ENCODE data around the gene PEX14. TPM values are rescaled to one million over a fixed set of nuclear protein-coding genes. Genes with fewer than 3 reads are reported as not detected.

PEX14 gene
- total RNA-seq, 4 donors from 2014 or later = 16.3 to 29.7 (median 26.2) TPM

GRCh38 chr1:10557714-10558113 lies 83.0 kb downstream of the PEX14 start:
- Histone ChIP-seq H3K4me1 (no peaks in the 10 kb centered on the region), H3K4me3 (no peak overlapping the region), H3K36me3 (no peaks in the 10 kb centered on the region), H3K27ac (no peak overlapping the region), H3K27me3 (no peaks in the 10 kb centered on the region), H3K9me3 (no peaks in the 10 kb centered on the region)
- DNase-seq = no peak
- TF ChIP-seq CTCF (IDR thresholded peaks at IDR 0.05) (no peak), POLR2A (IDR thresholded peaks at IDR 0.05) (no peak)

GRCh38 chr1:10559386-10559785 lies 84.6 kb downstream of the PEX14 start:
- Histone ChIP-seq H3K27ac (no peak overlapping the region), H3K4me1 (no peaks in the 10 kb centered on the region), H3K9me3 (peaks cover 0 to 6% (median 0%) of the 10 kb centered on the region in 4 donors), H3K4me3 (no peak overlapping the region), H3K36me3 (no peaks in the 10 kb centered on the region), H3K27me3 (no peaks in the 10 kb centered on the region)
- TF ChIP-seq CTCF (IDR thresholded peaks at IDR 0.05) = no peak
- TF ChIP-seq POLR2A (IDR thresholded peaks at IDR 0.05) = no peak
- DNase-seq = no peak

DNA sequence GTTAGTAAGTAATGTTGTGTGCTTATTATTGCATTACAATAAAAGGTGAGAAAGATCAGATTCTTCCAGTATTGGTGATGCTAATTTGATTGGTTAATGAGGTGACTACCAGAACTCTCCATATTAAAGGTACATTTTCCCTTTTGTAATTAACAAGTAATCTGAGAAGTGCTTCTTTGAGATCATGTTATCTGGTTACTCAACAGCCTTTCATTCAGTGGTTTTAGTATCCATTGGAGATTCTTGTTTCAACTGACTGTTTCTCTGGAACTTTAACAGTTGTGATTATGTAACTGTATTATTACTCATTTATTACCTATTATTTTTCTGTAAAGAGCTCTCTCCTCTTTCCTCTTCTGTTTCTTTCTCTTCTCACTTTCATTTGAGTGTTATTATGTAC lies 86.7 kb downstream of the PEX14 start:
- peaks cover 0 to 7% (median 0%) of the 10 kb centered on the region in 4 donors for H3K9me3 ChIP-seq
- no peak overlapping the region for H3K4me3 ChIP-seq
- H3K36me3 ChIP-seq = no peaks in the 10 kb centered on the region
- no peak for DNase-seq
- TF ChIP-seq POLR2A (IDR thresholded peaks at IDR 0.05) (no peak), CTCF (IDR thresholded peaks at IDR 0.05) (no peak)
- no peak overlapping the region for H3K27ac ChIP-seq
- no peaks in the 10 kb centered on the region for H3K4me1 ChIP-seq
- no peaks in the 10 kb centered on the region for H3K27me3 ChIP-seq

GRCh38 chr1:10561955-10562354 lies 87.2 kb downstream of the PEX14 start:
- Histone ChIP-seq H3K27ac (no peak overlapping the region), H3K4me3 (no peak overlapping the region), H3K9me3 (peaks cover 0 to 7% (median 0%) of the 10 kb centered on the region in 4 donors), H3K4me1 (no peaks in the 10 kb centered on the region), H3K27me3 (no peaks in the 10 kb centered on the region), H3K36me3 (no peaks in the 10 kb centered on the region)
- no peak for TF ChIP-seq POLR2A (IDR thresholded peaks at IDR 0.05)
- no peak for TF ChIP-seq CTCF (IDR thresholded peaks at IDR 0.05)
- no peak for DNase-seq

- no peak overlapping the region for H3K27ac ChIP-seq
- no peak overlapping the region for H3K4me3 ChIP-seq
- no peak for TF ChIP-seq POLR2A (IDR thresholded peaks at IDR 0.05)
- TF ChIP-seq CTCF (IDR thresholded peaks at IDR 0.05) = no peak
- no peaks in the 10 kb centered on the region for H3K27me3 ChIP-seq
- H3K9me3 ChIP-seq = peaks cover 0 to 7% (median 0%) of the 10 kb centered on the region in 4 donors
- no peaks in the 10 kb centered on the region for H3K4me1 ChIP-seq
- no peak for DNase-seq
- no peaks in the 10 kb centered on the region for H3K36me3 ChIP-seq
Measured at GRCh38 chr1:10564063-10564462, 89.3 kb downstream of the PEX14 start.

- no peaks in the 10 kb centered on the region for H3K36me3 ChIP-seq
- no peaks in the 10 kb centered on the region for H3K4me1 ChIP-seq
- TF ChIP-seq CTCF (IDR thresholded peaks at IDR 0.05) = no peak
- TF ChIP-seq POLR2A (IDR thresholded peaks at IDR 0.05) = no peak
- no peak overlapping the region for H3K27ac ChIP-seq
- H3K9me3 ChIP-seq = peaks cover 0 to under 1% (median 0%) of the 10 kb centered on the region in 4 donors
- H3K4me3 ChIP-seq = no peak overlapping the region
- no peak for DNase-seq
- no peaks in the 10 kb centered on the region for H3K27me3 ChIP-seq
Measured at GRCh38 chr1:10569531-10569930, 94.8 kb downstream of the PEX14 start.
